ENCODE results near the gene MYO9A. TPM values are rescaled to one million over a fixed set of nuclear protein-coding genes. Genes with fewer than 3 reads are reported as not detected.

Gene MYO9A
- total RNA-seq, 4 donors from 2014 or later, result 88.5 to 183 (median 115) TPM

- H3K27ac ChIP-seq, result peak overlapping the region in 1 of 3 donors; percentile 65
- no peaks in the 10 kb centered on the region for H3K36me3 ChIP-seq
- H3K27me3 ChIP-seq, result no peaks in the 10 kb centered on the region
- intact Hi-C loops (cut with DNase I), result no loop called here
- H3K4me3 ChIP-seq (replicated peaks in 1 of 3), result no peak overlapping the region
- peaks cover 35 to 39% of the 10 kb centered on the region in 2 donors for H3K4me1 ChIP-seq
- no peaks in the 10 kb centered on the region for H3K9me3 ChIP-seq
- no peak for TF ChIP-seq POLR2A (IDR thresholded peaks at IDR 0.05)
- TF ChIP-seq, protein P1, sequence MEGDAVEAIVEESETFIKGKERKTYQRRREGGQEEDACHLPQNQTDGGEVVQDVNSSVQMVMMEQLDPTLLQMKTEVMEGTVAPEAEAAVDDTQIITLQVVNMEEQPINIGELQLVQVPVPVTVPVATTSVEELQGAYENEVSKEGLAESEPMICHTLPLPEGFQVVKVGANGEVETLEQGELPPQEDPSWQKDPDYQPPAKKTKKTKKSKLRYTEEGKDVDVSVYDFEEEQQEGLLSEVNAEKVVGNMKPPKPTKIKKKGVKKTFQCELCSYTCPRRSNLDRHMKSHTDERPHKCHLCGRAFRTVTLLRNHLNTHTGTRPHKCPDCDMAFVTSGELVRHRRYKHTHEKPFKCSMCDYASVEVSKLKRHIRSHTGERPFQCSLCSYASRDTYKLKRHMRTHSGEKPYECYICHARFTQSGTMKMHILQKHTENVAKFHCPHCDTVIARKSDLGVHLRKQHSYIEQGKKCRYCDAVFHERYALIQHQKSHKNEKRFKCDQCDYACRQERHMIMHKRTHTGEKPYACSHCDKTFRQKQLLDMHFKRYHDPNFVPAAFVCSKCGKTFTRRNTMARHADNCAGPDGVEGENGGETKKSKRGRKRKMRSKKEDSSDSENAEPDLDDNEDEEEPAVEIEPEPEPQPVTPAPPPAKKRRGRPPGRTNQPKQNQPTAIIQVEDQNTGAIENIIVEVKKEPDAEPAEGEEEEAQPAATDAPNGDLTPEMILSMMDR (IDR thresholded peaks at IDR 0.05), result no peak
- peak; percentile 64 to 66 for DNase-seq
Observed at GRCh38 chr15:72092691-72093090, 25.3 kb downstream of the MYO9A start.

DNA sequence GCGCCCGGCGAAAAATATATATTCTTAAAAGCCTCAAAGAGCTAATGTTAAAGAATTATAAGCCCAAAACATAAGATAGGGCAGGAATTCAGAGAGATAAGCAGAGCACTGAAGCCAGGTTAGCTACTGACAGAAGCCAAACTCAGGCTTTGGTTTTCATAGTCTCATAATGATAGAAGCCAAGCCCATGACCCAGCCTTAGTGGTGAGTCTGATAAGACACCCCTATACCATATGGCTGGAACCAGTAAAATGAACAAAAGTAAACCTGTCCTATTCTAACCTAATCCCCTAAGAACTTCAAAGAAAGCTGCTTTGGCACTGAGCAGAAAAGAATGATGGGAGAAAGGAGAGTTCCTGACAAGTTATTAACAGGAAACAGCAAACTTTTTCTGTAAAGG is 25.9 kb downstream of the MYO9A start:
- Histone ChIP-seq H3K4me1 (peaks cover 39 to 46% of the 10 kb centered on the region in 2 donors), H3K9me3 (no peaks in the 10 kb centered on the region), H3K36me3 (no peaks in the 10 kb centered on the region), H3K27ac (peak overlapping the region in 2 of 3 donors; percentile 16 to 65), H3K27me3 (no peaks in the 10 kb centered on the region), H3K4me3 (replicated peaks in 1 of 3) (no peak overlapping the region)
- no peak for DNase-seq
- intact Hi-C loops (cut with DNase I), result no loop called here
- WGBS, 2 donors, result 97 to 99% methylated on average over 3 of the region's 3 CpGs
- TF ChIP-seq, protein P1 (IDR thresholded peaks at IDR 0.05), result no peak
- no peak for TF ChIP-seq POLR2A (IDR thresholded peaks at IDR 0.05)

DNA sequence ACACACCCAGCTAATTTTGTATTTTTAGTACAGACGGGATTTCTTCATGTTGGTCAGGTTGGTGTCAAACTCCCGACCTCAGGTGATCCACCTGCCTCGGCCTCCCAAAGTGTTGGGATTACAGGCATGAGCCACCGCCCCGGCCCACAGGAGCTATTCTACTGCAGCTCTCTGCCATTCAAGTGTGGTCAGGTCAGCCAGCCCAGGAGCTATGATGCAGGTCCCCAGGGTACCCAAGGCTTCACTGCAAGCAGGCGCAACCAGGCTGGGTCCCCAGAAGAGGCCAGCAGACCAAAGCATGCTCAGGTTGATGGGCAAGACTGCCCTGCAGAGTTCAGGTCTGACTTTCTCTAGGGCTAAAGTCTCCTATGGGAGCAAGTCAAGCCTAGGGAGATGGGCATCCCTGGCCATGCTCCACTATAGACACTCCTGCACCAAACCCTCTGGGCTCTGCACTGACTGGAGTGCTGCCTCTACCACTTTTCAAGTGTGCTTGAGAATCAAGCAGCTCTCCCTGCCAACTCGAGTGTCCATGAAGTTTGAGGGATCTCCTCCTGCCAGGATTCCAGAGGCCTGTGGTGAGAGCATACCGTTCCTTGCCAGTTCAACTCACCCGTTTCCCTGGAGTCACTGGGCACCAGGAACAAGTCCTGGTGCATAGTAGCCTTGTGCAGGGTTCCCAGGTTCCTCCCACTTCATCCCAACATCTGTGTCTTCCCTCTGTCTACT is 30.9 kb downstream of the MYO9A start:
- no peaks in the 10 kb centered on the region for H3K9me3 ChIP-seq
- H3K27me3 ChIP-seq, result no peaks in the 10 kb centered on the region
- intact Hi-C loops (cut with DNase I), result no loop called here
- H3K4me3 ChIP-seq (replicated peaks in 1 of 3), result no peak overlapping the region
- peak; percentile 87 to 88 for DNase-seq
- H3K36me3 ChIP-seq, result no peaks in the 10 kb centered on the region
- TF ChIP-seq POLR2A (IDR thresholded peaks at IDR 0.05), result no peak
- H3K4me1 ChIP-seq, result peaks cover 28 to 44% of the 10 kb centered on the region in 2 donors
- peak overlapping the region; percentile 30 to 40 (median 32) for H3K27ac ChIP-seq
- WGBS, 2 donors, result 62 to 63% methylated on average over 9 of the region's 9 CpGs

DNA sequence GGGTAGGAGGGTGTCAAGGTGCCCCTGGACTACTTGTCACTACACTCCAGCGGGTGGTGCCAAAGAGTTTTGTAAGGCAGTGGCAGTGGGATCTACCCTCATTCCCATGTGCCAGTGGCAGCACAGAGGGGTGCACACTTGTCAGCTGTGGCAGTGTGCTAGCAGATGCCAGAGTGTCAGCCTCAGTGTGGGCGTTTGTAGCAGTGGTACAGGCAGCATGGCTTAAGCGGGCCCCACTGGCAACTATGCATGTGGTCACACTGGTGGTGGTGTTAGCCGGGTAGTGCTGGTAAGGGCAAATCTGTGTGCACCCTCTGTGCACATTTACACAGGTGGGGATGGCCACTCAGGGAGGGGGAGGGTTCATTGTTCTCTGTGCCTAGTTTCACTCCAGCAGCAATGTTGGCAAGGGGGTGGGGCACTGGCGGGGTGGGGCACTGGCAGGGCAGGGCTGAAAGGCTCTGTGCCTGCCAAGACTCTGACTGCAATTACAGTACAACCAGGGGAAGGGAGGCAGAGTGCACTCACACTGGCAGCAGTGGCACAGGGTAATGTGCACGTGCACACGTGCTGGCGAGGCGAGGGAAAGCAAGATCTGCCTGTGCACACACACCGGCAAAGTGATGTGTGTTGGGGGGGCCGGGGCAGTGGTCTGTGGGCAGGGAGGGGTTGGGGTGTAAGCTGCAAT is 31.8 kb downstream of the MYO9A start:
- H3K4me3 ChIP-seq (replicated peaks in 1 of 3), result no peak overlapping the region
- H3K9me3 ChIP-seq, result no peaks in the 10 kb centered on the region
- H3K4me1 ChIP-seq, result peaks cover 25 to 39% of the 10 kb centered on the region in 2 donors
- no peaks in the 10 kb centered on the region for H3K27me3 ChIP-seq
- WGBS, 2 donors, result 85 to 89% methylated on average over 11 of the region's 11 CpGs
- H3K27ac ChIP-seq, result no peak overlapping the region
- no peaks in the 10 kb centered on the region for H3K36me3 ChIP-seq
- DNase-seq, result peak; percentile 68
- intact Hi-C loops (cut with DNase I), result no loop called here
- TF ChIP-seq, protein P1 (IDR thresholded peaks at IDR 0.05), result no peak
- no peak for TF ChIP-seq POLR2A (IDR thresholded peaks at IDR 0.05)

- no peak for TF ChIP-seq POLR2A (IDR thresholded peaks at IDR 0.05)
- TF ChIP-seq, protein P1 (IDR thresholded peaks at IDR 0.05), result no peak
- intact Hi-C loops (cut with DNase I), result no loop called here
- Histone ChIP-seq H3K27me3 (no peaks in the 10 kb centered on the region), H3K27ac (no peak overlapping the region), H3K36me3 (no peaks in the 10 kb centered on the region), H3K9me3 (no peaks in the 10 kb centered on the region), H3K4me1 (peaks cover 16 to 22% of the 10 kb centered on the region in 2 donors), H3K4me3 (replicated peaks in 1 of 3) (no peak overlapping the region)
- 71 to 97% methylated on average over 1 of the region's 1 CpG for WGBS, 2 donors
- no peak for DNase-seq
Observed at GRCh38 chr15:72082176-72082575, 35.8 kb downstream of the MYO9A start.

All from thyroid gland (tissue), 4 donors.